GM12878 (cell line): ENCODE results near the gene ABCB8. TPM values are rescaled to one million over a fixed set of nuclear protein-coding genes. Genes with fewer than 3 reads are reported as not detected.

Source experiments
- ATAC-seq: fragments of 200-7000 bp; cut with Tn5 transposase; 3 replicates; pipeline ENCODE4 v1.9.1; 2020; ENCODE audit warnings: mild to moderate bottlenecking, moderate library complexity
- BruUV-seq: library from RNA; stranded (reverse); fragments of 400-500 nt; replicated peaks from 2 replicates; lab custom pipeline; 2021; lab: Mats Ljungman, UMichigan
- CTCF ChIA-PET: fragments of 300-600 bp; sonication (Branson Sonifier 250); formaldehyde crosslinking; extraction: SDS; loops from one replicate; lab custom pipeline; 2021; ENCODE audit warnings: inconsistent platforms; lab: Yijun Ruan, JAX
- POLR2A ChIA-PET: fragments of 350-600 bp; formaldehyde crosslinking; extraction: SDS; loops from one replicate; lab custom pipeline; 2021; ENCODE audit warnings: inconsistent platforms; lab: Charles Lee
- RAD21 ChIA-PET: fragments of 300-600 bp; sonication (Branson Sonifier 250); formaldehyde crosslinking; loops from one replicate; lab custom pipeline; 2023; ENCODE audit warnings: antibody characterized with exemption; ENCODE audit not compliant: unreplicated experiment; lab: Charles Lee
- SMC1A ChIA-PET: fragments of 300-600 bp; sonication (Branson Sonifier 250); formaldehyde crosslinking; loops from one replicate; lab custom pipeline; 2023; ENCODE audit not compliant: unreplicated experiment, uncharacterized antibody; lab: Charles Lee
- DNase-seq: peaks from one replicate; pipeline ENCODE4 v3.0.0-alpha.2; 2011; ENCODE audit warnings: low read depth, low spot score
- FAIRE-seq: peaks from 3 replicates; lab custom pipeline; 2011; peaks lifted over from hg19 to GRCh38; lab: Jason Lieb, UNC
- H2AFZ ChIP-seq: 2 replicates; pipeline ENCODE4 v1.6.0; 2011; ENCODE audit warnings: low read depth, low read length, control low read depth; ENCODE audit not compliant: control insufficient read depth
- H3K27ac ChIP-seq: 2 replicates; pipeline ENCODE4 v1.5.1; 2011; ENCODE audit warnings: control low read depth; ENCODE audit not compliant: control insufficient read depth, insufficient read depth
- H3K27me3 ChIP-seq, 2 experiments: replicated peaks in 1 of 2; 2 replicates each; pipeline versions ENCODE4 v1.6.0 to v1.6.1; 2011; ENCODE audit warnings: low read length in 1 of 2; ENCODE audit not compliant: control insufficient read depth in 2 of 2, insufficient read depth in 2 of 2
- H3K36me3 ChIP-seq, 2 experiments: 2 replicates each; pipeline ENCODE4 v1.5.1; 2011; ENCODE audit warnings: low read length in 1 of 2; ENCODE audit not compliant: control insufficient read depth in 2 of 2, insufficient read depth in 2 of 2
- H3K4me1 ChIP-seq: 2 replicates; pipeline ENCODE4 v1.6.1; 2011; ENCODE audit warnings: mild to moderate bottlenecking, low read length, moderate library complexity, mixed read lengths; ENCODE audit not compliant: control insufficient read depth, insufficient read depth
- H3K4me2 ChIP-seq: 2 replicates; pipeline ENCODE4 v1.6.0; 2011; ENCODE audit warnings: control low read depth; ENCODE audit not compliant: control insufficient read depth, insufficient read depth
- H3K4me3 ChIP-seq: fragments of 200-600 bp; sonication (generic); 2 replicates; pipeline ENCODE4 v1.5.1; 2016
- H3K79me2 ChIP-seq: 2 replicates; pipeline ENCODE4 v1.6.0; 2011; ENCODE audit warnings: low read length; ENCODE audit not compliant: control insufficient read depth, insufficient read depth
- H3K9ac ChIP-seq: 2 replicates; pipeline ENCODE4 v1.8.0; 2011; ENCODE audit warnings: low read length, control low read depth, mixed read lengths; ENCODE audit not compliant: control insufficient read depth, insufficient read depth
- H3K9me3 ChIP-seq: replicated peaks from 3 replicates; pipeline ENCODE4 v1.5.1; 2011; ENCODE audit warnings: mild to moderate bottlenecking, low read length; ENCODE audit not compliant: control insufficient read depth, insufficient read depth
- H4K20me1 ChIP-seq: 2 replicates; pipeline ENCODE4 v1.6.0; 2011; ENCODE audit not compliant: control insufficient read depth, insufficient read depth
- ATF7 ChIP-seq: fragments of 450-650 bp; IDR thresholded peaks from 2 replicates; pipeline ENCODE4 v1.6.1; 2016; ENCODE audit warnings: low read depth, mild to moderate bottlenecking
- CBX5 ChIP-seq: sonication (generic); IDR thresholded peaks from 2 replicates; pipeline ENCODE4 v1.6.1; 2016; ENCODE audit warnings: low read depth, moderate library complexity, mild to moderate bottlenecking, inconsistent platforms
- CREB1 ChIP-seq: IDR thresholded peaks from 2 replicates; pipeline ENCODE4 v1.6.1; 2012; ENCODE audit warnings: low read depth, mild to moderate bottlenecking, inconsistent platforms
- DPF2 ChIP-seq: fragments of 450-650 bp; IDR thresholded peaks from 2 replicates; pipeline ENCODE4 v1.6.1; 2017; ENCODE audit warnings: mild to moderate bottlenecking
- GATAD2B ChIP-seq: fragments of 450-650 bp; conservative IDR thresholded peaks from 2 replicates; pipeline ENCODE4 v1.6.1; 2017; ENCODE audit warnings: low read depth, mild to moderate bottlenecking, moderate library complexity
- HCFC1 ChIP-seq: fragments of 150-350 bp; IDR thresholded peaks from 2 replicates; pipeline ENCODE4 v1.6.1; 2014; ENCODE audit warnings: low read length
- IKZF2 ChIP-seq, 2 experiments: fragments of 450-650 bp; IDR thresholded peaks; 2 replicates each; pipeline ENCODE4 v1.6.1; 2017; ENCODE audit warnings: mild to moderate bottlenecking in 2 of 2, moderate library complexity in 2 of 2
- KDM1A ChIP-seq: fragments of 200-600 bp; sonication (generic); IDR thresholded peaks from 2 replicates; pipeline ENCODE4 v1.6.1; 2016; ENCODE audit warnings: borderline replicate concordance
- LARP7 ChIP-seq: fragments of 450-650 bp; IDR thresholded peaks from 2 replicates; pipeline ENCODE4 v1.6.1; 2017; ENCODE audit warnings: mild to moderate bottlenecking
- MTA3 ChIP-seq: IDR thresholded peaks from 2 replicates; pipeline ENCODE4 v1.6.1; 2012; ENCODE audit warnings: low read length, inconsistent platforms, borderline replicate concordance
- NFIC ChIP-seq: IDR thresholded peaks from 2 replicates; pipeline ENCODE4 v1.6.1; 2012; ENCODE audit warnings: low read depth, mild to moderate bottlenecking, inconsistent platforms, low read length, moderate library complexity
- NFYB ChIP-seq: IDR thresholded peaks from 2 replicates; pipeline ENCODE4 v1.6.1; 2011; ENCODE audit warnings: low read depth, mild to moderate bottlenecking, low read length, improper control_type of control experiment, moderate library complexity; ENCODE audit not compliant: insufficient read depth
- NRF1 ChIP-seq: conservative IDR thresholded peaks from 2 replicates; pipeline ENCODE4 v1.6.1; 2011; ENCODE audit warnings: mild to moderate bottlenecking, low read depth, low read length, improper control_type of control experiment
- PAX5 ChIP-seq: IDR thresholded peaks from 2 replicates; pipeline ENCODE4 v1.6.1; 2011; ENCODE audit warnings: low read depth, low read length, borderline replicate concordance
- RELA ChIP-seq: fragments of 450-650 bp; IDR thresholded peaks from 2 replicates; pipeline ENCODE4 v1.8.0; 2014; ENCODE audit warnings: borderline replicate concordance; ENCODE audit not compliant: partially characterized antibody
- STAT3 ChIP-seq: IDR thresholded peaks from 2 replicates; pipeline ENCODE4 v1.6.1; 2011; ENCODE audit warnings: low read depth, low read length, improper control_type of control experiment
- ZBED1 ChIP-seq: IDR thresholded peaks from 2 replicates; pipeline ENCODE4 v1.6.1; 2016; ENCODE audit warnings: borderline replicate concordance
- WGBS: methylation state at CpG from one replicate; pipeline ENCODE4 v1.1.6; 2016; ENCODE audit warnings: low lambda C conversion rate; ENCODE audit not compliant: insufficient replicate concordance, insufficient coverage; ENCODE audit errors: missing lambda C conversion rate; 5-methylcytosine and 5-hydroxymethylcytosine counted together
- in situ Hi-C: fragments of 300-500 bp; cut with MboI; formaldehyde crosslinking; loops from 9 replicates; pipeline ENCODE4 v1.14.3; 2018; ENCODE audit warnings: mixed read lengths
- intact Hi-C: fragments of 100-400 bp; cut with micrococcal nuclease; formaldehyde crosslinking; loops from one replicate; pipeline ENCODE4 v1.14.2; 2022; ENCODE audit not compliant: unreplicated experiment
- polyA plus RNA-seq, 11 experiments: library from polyadenylated mRNA; depleted of rRNA in 4 of 11; unstranded in 6 of 11; stranded (reverse) in 5 of 11; fragments of >200 nt; fragmentation: Nextera tagmentation in 4 of 11; fragmentation: Illumina TruSeq in 1 of 11; extraction: Ambion mirVana in 4 of 11; extraction: Trizol in 1 of 11; gene quantifications; 1 replicate in 1 of 11; 2 replicates in 10 of 11; pipeline versions ENCODE4 v1.2.1 to v1.2.3, GENCODE V29; 2011 to 2016; ENCODE audit warnings: inconsistent platforms in 2 of 11, missing spikeins in 2 of 11, low read depth in 1 of 11
- total RNA-seq, 4 experiments: library from RNA; depleted of rRNA in 3 of 4; stranded (reverse); fragments of >200 nt in 3 of 4; fragmentation: Illumina TruSeq in 1 of 4; extraction: Trizol in 1 of 4; gene quantifications; 2 replicates each; pipeline versions ENCODE4 v1.2.1 to v1.2.3, GENCODE V29; 2013 to 2021
- TF ChIP-seq, protein P1 (sequence below): IDR thresholded peaks from 2 replicates; pipeline ENCODE4 v1.6.1; 2011; ENCODE audit warnings: mild to moderate bottlenecking, low read depth, low read length, moderate library complexity; ENCODE audit not compliant: insufficient replicate concordance
- TF ChIP-seq, protein P2 (sequence below): fragments of 450-650 bp; IDR thresholded peaks from 2 replicates; pipeline ENCODE4 v1.6.1; 2016; ENCODE audit warnings: mild to moderate bottlenecking

Gene ABCB8
- total and polyA plus RNA-seq, 10 of the 15 experiments (the other 5 are each of a cell fraction or from before 2014, with no cell fraction given), result 0.77 to 34.8 (median 18.9) TPM

DNA sequence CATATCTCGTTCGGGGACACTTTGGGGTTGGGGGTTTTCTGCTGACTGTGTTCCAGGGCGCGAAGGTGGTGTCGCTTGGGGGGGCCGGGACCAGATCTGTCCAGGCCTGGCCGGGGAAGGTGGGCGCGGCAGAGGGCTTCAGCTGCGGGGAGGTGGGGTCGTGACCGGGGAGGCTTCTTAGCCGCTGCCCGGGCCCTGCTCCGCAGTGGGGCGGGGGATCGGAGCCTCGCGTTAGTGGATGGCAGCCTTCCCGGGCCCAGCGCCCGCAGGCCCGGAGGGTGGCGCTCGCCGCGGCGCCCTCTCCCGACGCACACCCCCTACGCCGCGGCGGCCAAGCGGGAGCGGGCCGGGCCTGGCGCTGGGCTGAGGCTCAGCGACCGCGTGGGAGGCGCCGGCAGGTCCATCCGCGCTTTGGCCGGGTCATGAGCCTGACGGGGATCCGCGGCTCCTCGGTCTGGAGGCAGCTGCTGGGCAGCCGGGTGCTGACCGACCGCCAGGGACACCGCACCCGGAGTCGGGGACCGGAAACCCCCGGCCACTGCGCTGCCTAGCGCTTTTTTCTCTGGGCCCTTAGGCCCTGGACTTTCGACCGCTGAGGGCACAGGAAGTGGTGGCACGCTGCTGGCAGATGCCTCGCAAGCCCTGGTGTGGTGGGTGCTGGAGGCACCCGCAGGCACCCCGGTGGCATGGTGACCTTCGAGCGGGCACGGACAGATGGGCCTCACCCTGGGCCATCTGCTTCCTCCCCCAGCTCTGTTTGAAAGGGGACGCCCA is 59.2 kb downstream of the ABCB8 start:
- peaks cover 25% of the 10 kb centered on the region for H3K4me1 ChIP-seq
- H3K4me2 ChIP-seq, result peak overlapping the region; percentile 95
- TF ChIP-seq NFIC (no peak), PAX5 (peak; percentile 28; the same call in 1 of the 2 replicates), CBX5 (no peak), ATF7 (no peak), NRF1 (no peak), IKZF2 (IDR thresholded peaks at IDR 0.05) (peak in 1 of 2 experiments; percentile 27; a peak in 1 of 4 replicates), DPF2 (peak; percentile 87; the same call in 1 of the 2 replicates), KDM1A (no peak), STAT3 (no peak), ZBED1 (no peak), GATAD2B (peak; percentile 94), RELA (no peak), MTA3 (no peak), NFYB (no peak), CREB1 (no peak), HCFC1 (no peak), LARP7 (peak; percentile 52; the same call in 1 of the 2 replicates)
- TF ChIP-seq, protein P1, sequence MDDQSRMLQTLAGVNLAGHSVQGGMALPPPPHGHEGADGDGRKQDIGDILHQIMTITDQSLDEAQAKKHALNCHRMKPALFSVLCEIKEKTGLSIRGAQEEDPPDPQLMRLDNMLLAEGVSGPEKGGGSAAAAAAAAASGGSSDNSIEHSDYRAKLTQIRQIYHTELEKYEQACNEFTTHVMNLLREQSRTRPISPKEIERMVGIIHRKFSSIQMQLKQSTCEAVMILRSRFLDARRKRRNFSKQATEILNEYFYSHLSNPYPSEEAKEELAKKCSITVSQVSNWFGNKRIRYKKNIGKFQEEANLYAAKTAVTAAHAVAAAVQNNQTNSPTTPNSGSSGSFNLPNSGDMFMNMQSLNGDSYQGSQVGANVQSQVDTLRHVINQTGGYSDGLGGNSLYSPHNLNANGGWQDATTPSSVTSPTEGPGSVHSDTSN, result peak; percentile 1
- TF ChIP-seq, protein P2, sequence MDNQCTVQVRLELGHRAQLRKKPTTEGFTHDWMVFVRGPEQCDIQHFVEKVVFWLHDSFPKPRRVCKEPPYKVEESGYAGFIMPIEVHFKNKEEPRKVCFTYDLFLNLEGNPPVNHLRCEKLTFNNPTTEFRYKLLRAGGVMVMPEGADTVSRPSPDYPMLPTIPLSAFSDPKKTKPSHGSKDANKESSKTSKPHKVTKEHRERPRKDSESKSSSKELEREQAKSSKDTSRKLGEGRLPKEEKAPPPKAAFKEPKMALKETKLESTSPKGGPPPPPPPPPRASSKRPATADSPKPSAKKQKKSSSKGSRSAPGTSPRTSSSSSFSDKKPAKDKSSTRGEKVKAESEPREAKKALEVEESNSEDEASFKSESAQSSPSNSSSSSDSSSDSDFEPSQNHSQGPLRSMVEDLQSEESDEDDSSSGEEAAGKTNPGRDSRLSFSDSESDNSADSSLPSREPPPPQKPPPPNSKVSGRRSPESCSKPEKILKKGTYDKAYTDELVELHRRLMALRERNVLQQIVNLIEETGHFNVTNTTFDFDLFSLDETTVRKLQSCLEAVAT, result no peak

More for the DNA sequence above, 59.2 kb downstream of the ABCB8 start:
- ChIA-PET CTCF (interaction anchor here (0.7 to 2.0 kb wide), 6 partner anchors 16 to 157 kb away, joined by 3 to 17 read pairs (median 4); partner anchors contain the start of gene ABCB8), RAD21 (interaction anchor here (1.1 to 1.4 kb wide), 4 partner anchors 23 to 59 kb away, joined by 3 to 6 read pairs (median 4); partner anchors contain the start of gene ABCB8), POLR2A (interaction anchor here (1.3 kb wide), 2 partner anchors 29 to 59 kb away, joined by 3 to 4 read pairs; partner anchors contain the start of gene ABCB8), SMC1A (interaction anchor here (1.2 to 3.2 kb wide), 3 partner anchors 24 to 59 kb away, joined by 3 to 16 read pairs (median 9); partner anchors contain the start of gene ABCB8)
- BruUV-seq, result no TSS peak
- Histone ChIP-seq H3K27ac (peak overlapping the region; percentile 80), H4K20me1 (no peaks in the 10 kb centered on the region; the same call in 1 of the 2 replicates), H3K9ac (peak overlapping the region; percentile 57), H3K4me3 (peak overlapping the region; percentile 87), H2AFZ (peak overlapping the region; percentile 56), H3K27me3 (no peaks in the 10 kb centered on the region), H3K79me2 (peaks cover 67% of the 10 kb centered on the region), H3K36me3 (peaks cover 0 to 2% of the 10 kb centered on the region in 2 experiments; a peak in 2 of 4 replicates), H3K9me3 (no peaks in the 10 kb centered on the region)
- in situ Hi-C loops, result no loop called here
- intact Hi-C loops, result loop anchor here (2.0 kb wide), 2 partner anchors 23 to 29 kb away; partner anchors contain the start of gene SLC4A2
- ATAC-seq (peak; percentile 49), DNase-seq (no peak), FAIRE-seq (peak; percentile 7)
- 1% methylated on average over 63 of the region's 70 CpGs for WGBS
